KMS-11 (cell line): ENCODE results near the gene PHRF1.

Experiments used
- H2AFZ ChIP-seq: fragments of 200-600 bp; sonication (generic); 2 replicates; pipeline ENCODE4 v1.6.1; 2016; ENCODE audit warnings: antibody characterized with exemption, mixed run types, low read depth
- H3K27ac ChIP-seq: fragments of 200-600 bp; sonication (generic); 2 replicates; pipeline ENCODE4 v1.6.1; 2016; ENCODE audit warnings: mild to moderate bottlenecking, mixed run types
- H3K27me3 ChIP-seq: fragments of 200-600 bp; sonication (generic); 2 replicates; pipeline ENCODE4 v1.6.1; 2017; ENCODE audit warnings: mild to moderate bottlenecking, low read depth, mixed run types, moderate library complexity; ENCODE audit not compliant: insufficient read depth
- H3K36me3 ChIP-seq: fragments of 200-600 bp; sonication (generic); 2 replicates; pipeline ENCODE4 v1.6.1; 2017; ENCODE audit warnings: mild to moderate bottlenecking, mixed run types; ENCODE audit not compliant: insufficient read depth
- H3K4me1 ChIP-seq: fragments of 200-600 bp; sonication (generic); 2 replicates; pipeline ENCODE4 v1.6.1; 2016; ENCODE audit warnings: mild to moderate bottlenecking, low read depth, mixed run types; ENCODE audit not compliant: poor library complexity, severe bottlenecking
- H3K4me2 ChIP-seq: fragments of 200-600 bp; sonication (generic); 2 replicates; pipeline ENCODE4 v1.7.0; 2016; ENCODE audit warnings: mild to moderate bottlenecking, mixed run types
- H3K4me3 ChIP-seq: fragments of 200-600 bp; sonication (generic); IDR thresholded peaks from 2 replicates; pipeline ENCODE4 v1.6.1; 2017; ENCODE audit warnings: low read depth, low read length, mixed read lengths; ENCODE audit not compliant: insufficient read depth
- H3K79me2 ChIP-seq: fragments of 200-600 bp; sonication (generic); 2 replicates; pipeline ENCODE4 v1.6.1; 2016; ENCODE audit warnings: low read depth, mixed run types; ENCODE audit not compliant: insufficient read depth
- H3K9ac ChIP-seq: fragments of 200-600 bp; sonication (generic); 2 replicates; pipeline ENCODE4 v1.6.1; 2016; ENCODE audit warnings: mild to moderate bottlenecking, mixed run types
- H4K20me1 ChIP-seq: fragments of 200-600 bp; sonication (generic); 2 replicates; pipeline ENCODE4 v1.6.1; 2016; ENCODE audit warnings: mild to moderate bottlenecking, mixed run types; ENCODE audit not compliant: insufficient read depth
- CTCF ChIP-seq: fragments of 200-600 bp; sonication (generic); conservative IDR thresholded peaks from 2 replicates; pipeline ENCODE4 v1.6.1; 2017; ENCODE audit warnings: low read depth, mild to moderate bottlenecking, antibody characterized with exemption, low read length, moderate library complexity, mixed read lengths

The PHRF1 gene

DNA sequence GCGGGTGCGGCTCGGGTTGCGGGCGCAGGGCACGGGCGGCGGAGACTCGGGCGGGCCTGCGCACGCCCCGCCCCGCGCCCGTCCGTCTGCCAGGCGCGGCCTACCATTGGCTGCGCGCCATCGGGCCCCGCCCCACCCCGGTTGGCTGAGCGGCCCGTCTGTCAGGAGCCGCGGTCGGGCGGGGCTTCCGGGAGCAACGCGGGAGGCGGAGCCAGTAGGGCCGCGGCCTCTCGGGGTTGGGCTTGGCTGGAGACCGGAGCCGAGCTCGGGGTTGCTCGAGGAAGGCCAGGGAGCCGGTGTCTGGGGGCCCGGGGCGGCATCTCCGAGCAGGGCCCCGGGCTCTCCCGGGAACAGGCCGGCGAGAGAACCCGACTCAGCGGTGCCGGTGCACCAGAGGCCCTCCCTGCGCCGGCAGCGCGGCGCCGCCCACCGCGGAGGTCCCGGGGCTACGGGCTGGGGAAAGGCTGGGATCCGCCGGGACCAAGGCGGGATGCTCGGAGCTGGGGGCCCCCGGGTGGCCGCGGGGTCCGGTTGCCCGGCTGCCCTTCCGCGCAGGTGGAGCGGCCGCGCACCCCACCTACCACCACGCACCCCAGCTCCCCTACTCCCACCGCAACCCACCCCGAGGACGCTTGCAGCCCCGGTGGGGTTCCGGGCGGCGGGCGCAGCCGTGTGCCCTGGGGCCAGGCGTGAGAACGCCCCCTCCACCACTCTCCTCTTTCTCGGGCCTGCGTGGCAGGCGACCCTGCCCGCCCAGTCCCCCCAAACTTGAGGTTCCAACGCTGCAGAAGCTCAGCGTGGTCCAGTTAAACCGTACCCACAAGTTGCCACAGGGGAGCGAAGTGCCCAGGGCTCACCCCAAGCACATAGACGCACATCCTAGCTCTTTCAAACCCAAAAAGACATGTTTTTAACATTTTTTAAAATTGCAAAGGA, 40.5 kb upstream of the PHRF1 start, which contains the start of gene HRAS:
Gene HRAS, minus strand, starts transcription at position 58 of the 936 bp plus-strand sequence.
- Histone ChIP-seq H3K36me3 (no peaks in the 10 kb centered on the region), H3K4me2 (peak within 1 kb of the TSS; percentile 85), H3K4me1 (peaks cover 29% of the 10 kb centered on the region), H4K20me1 (no peaks in the 10 kb centered on the region), H3K79me2 (peaks cover 4% of the 10 kb centered on the region; the same call in 1 of the 2 replicates), H3K9ac (peak within 1 kb of the TSS; percentile 84), H3K27me3 (no peaks in the 10 kb centered on the region), H3K4me3 (no peak within 1 kb of the TSS), H3K27ac (peak within 1 kb of the TSS; percentile 85), H2AFZ (peak within 1 kb of the TSS; percentile 83)
- no peak for TF ChIP-seq CTCF

DNA sequence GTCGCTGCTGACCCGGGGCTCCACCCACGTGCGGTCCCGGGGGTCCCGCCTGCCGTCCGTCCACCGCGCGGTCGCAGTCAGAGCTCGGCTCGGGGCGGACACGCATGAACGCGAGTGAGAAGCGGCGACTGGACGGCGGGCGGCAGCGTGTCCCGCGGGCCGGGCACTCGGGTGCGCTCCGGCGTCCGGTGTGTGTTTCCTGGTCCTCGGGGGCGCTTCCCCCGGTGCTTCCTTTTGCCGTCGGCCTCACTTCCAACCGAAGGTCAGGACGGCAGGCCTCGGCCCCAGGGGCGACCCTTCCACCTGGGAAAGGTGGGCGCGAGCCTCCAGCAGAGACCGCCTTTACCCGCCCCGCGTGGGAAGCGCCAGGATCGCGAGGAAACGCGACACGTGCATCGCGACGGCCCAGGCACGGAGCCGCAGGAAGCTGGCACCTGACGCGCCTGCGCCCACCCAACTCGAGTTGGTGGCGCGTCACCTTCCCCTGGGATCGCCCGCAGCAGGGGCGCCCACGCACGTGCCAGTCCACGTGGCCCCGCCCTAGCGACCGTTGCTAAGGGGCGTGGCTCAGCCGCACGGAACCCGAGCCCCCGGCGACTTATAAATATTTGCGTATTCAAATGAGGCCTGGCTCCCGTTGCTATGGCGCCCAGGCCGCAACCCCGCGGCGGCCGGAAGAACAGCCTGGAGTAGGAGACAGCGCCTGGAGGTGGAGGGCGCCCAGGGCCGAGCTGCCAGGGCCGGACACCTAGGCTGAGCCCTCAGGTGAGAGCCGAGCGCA, 39.2 kb upstream of the PHRF1 start, which contains the start of gene LRRC56:
Gene LRRC56, plus strand, starts transcription at position 687 of the 781 bp plus-strand sequence. CDS start 3,158 bp downstream, outside the sequence.
- Histone ChIP-seq H3K27me3 (no peaks in the 10 kb centered on the region), H3K79me2 (peaks cover 4% of the 10 kb centered on the region; the same call in 1 of the 2 replicates), H3K27ac (peak within 1 kb of the TSS; percentile 85), H3K4me1 (peaks cover 29% of the 10 kb centered on the region), H3K4me2 (peak within 1 kb of the TSS; percentile 76), H4K20me1 (no peaks in the 10 kb centered on the region), H3K4me3 (no peak within 1 kb of the TSS), H2AFZ (peak within 1 kb of the TSS; percentile 83), H3K9ac (peak within 1 kb of the TSS; percentile 84), H3K36me3 (no peaks in the 10 kb centered on the region)
- no peak for TF ChIP-seq CTCF

GRCh38 chr11:537622-538430, 38.4 kb upstream of the PHRF1 start:
- no peak overlapping the region for H3K4me3 ChIP-seq
- H3K79me2 ChIP-seq = peaks cover 4% of the 10 kb centered on the region; the same call in 1 of the 2 replicates
- H3K4me2 ChIP-seq = peak overlapping the region; percentile 76
- H3K4me1 ChIP-seq = peaks cover 29% of the 10 kb centered on the region
- H4K20me1 ChIP-seq = no peaks in the 10 kb centered on the region
- peak overlapping the region; percentile 84 for H3K9ac ChIP-seq
- no peaks in the 10 kb centered on the region for H3K36me3 ChIP-seq
- TF ChIP-seq CTCF = no peak
- peak overlapping the region; percentile 83 for H2AFZ ChIP-seq
- H3K27ac ChIP-seq = peak overlapping the region; percentile 85
- H3K27me3 ChIP-seq = no peaks in the 10 kb centered on the region
